GM12878 (cell line): ENCODE measurements around the gene F2. TPM values are rescaled to one million over a fixed set of nuclear protein-coding genes. Genes with fewer than 3 reads are reported as not detected.

ENCODE experiments used
- ATAC-seq: fragments of 200-7000 bp; cut with Tn5 transposase; 3 replicates; pipeline ENCODE4 v1.9.1; 2020; ENCODE audit warnings: mild to moderate bottlenecking, moderate library complexity
- BruUV-seq: library from RNA; stranded (reverse); fragments of 400-500 nt; replicated peaks from 2 replicates; lab custom pipeline; 2021; lab: Mats Ljungman, UMichigan
- CTCF ChIA-PET: fragments of 300-600 bp; sonication (Branson Sonifier 250); formaldehyde crosslinking; extraction: SDS; loops from one replicate; lab custom pipeline; 2021; ENCODE audit warnings: inconsistent platforms; lab: Yijun Ruan, JAX
- POLR2A ChIA-PET: fragments of 350-600 bp; formaldehyde crosslinking; extraction: SDS; loops from one replicate; lab custom pipeline; 2021; ENCODE audit warnings: inconsistent platforms; lab: Charles Lee
- RAD21 ChIA-PET: fragments of 300-600 bp; sonication (Branson Sonifier 250); formaldehyde crosslinking; loops from one replicate; lab custom pipeline; 2023; ENCODE audit warnings: antibody characterized with exemption; ENCODE audit not compliant: unreplicated experiment; lab: Charles Lee
- SMC1A ChIA-PET: fragments of 300-600 bp; sonication (Branson Sonifier 250); formaldehyde crosslinking; loops from one replicate; lab custom pipeline; 2023; ENCODE audit not compliant: unreplicated experiment, uncharacterized antibody; lab: Charles Lee
- DNase-seq: peaks from one replicate; pipeline ENCODE4 v3.0.0-alpha.2; 2011; ENCODE audit warnings: low read depth, low spot score
- FAIRE-seq: peaks from 3 replicates; lab custom pipeline; 2011; peaks lifted over from hg19 to GRCh38; lab: Jason Lieb, UNC
- H2AFZ ChIP-seq: 2 replicates; pipeline ENCODE4 v1.6.0; 2011; ENCODE audit warnings: low read depth, low read length, control low read depth; ENCODE audit not compliant: control insufficient read depth
- H3K27ac ChIP-seq: 2 replicates; pipeline ENCODE4 v1.5.1; 2011; ENCODE audit warnings: control low read depth; ENCODE audit not compliant: control insufficient read depth, insufficient read depth
- H3K27me3 ChIP-seq, 2 experiments: replicated peaks in 1 of 2; 2 replicates each; pipeline versions ENCODE4 v1.6.0 to v1.6.1; 2011; ENCODE audit warnings: low read length in 1 of 2; ENCODE audit not compliant: control insufficient read depth in 2 of 2, insufficient read depth in 2 of 2
- H3K36me3 ChIP-seq, 2 experiments: 2 replicates each; pipeline ENCODE4 v1.5.1; 2011; ENCODE audit warnings: low read length in 1 of 2; ENCODE audit not compliant: control insufficient read depth in 2 of 2, insufficient read depth in 2 of 2
- H3K4me1 ChIP-seq: 2 replicates; pipeline ENCODE4 v1.6.1; 2011; ENCODE audit warnings: mild to moderate bottlenecking, low read length, moderate library complexity, mixed read lengths; ENCODE audit not compliant: control insufficient read depth, insufficient read depth
- H3K4me2 ChIP-seq: 2 replicates; pipeline ENCODE4 v1.6.0; 2011; ENCODE audit warnings: control low read depth; ENCODE audit not compliant: control insufficient read depth, insufficient read depth
- H3K4me3 ChIP-seq: fragments of 200-600 bp; sonication (generic); 2 replicates; pipeline ENCODE4 v1.5.1; 2016
- H3K79me2 ChIP-seq: 2 replicates; pipeline ENCODE4 v1.6.0; 2011; ENCODE audit warnings: low read length; ENCODE audit not compliant: control insufficient read depth, insufficient read depth
- H3K9ac ChIP-seq: 2 replicates; pipeline ENCODE4 v1.8.0; 2011; ENCODE audit warnings: low read length, control low read depth, mixed read lengths; ENCODE audit not compliant: control insufficient read depth, insufficient read depth
- H3K9me3 ChIP-seq: replicated peaks from 3 replicates; pipeline ENCODE4 v1.5.1; 2011; ENCODE audit warnings: mild to moderate bottlenecking, low read length; ENCODE audit not compliant: control insufficient read depth, insufficient read depth
- H4K20me1 ChIP-seq: 2 replicates; pipeline ENCODE4 v1.6.0; 2011; ENCODE audit not compliant: control insufficient read depth, insufficient read depth
- ASH2L ChIP-seq: fragments of 300-600, 200-600 bp; sonication (generic); IDR thresholded peaks from 2 replicates; pipeline ENCODE4 v1.6.1; 2017; ENCODE audit warnings: low read depth, mild to moderate bottlenecking, borderline replicate concordance
- ATF7 ChIP-seq: fragments of 450-650 bp; IDR thresholded peaks from 2 replicates; pipeline ENCODE4 v1.6.1; 2016; ENCODE audit warnings: low read depth, mild to moderate bottlenecking
- BCLAF1 ChIP-seq: fragments of 450-650 bp; IDR thresholded peaks from 2 replicates; pipeline ENCODE4 v1.6.1; 2017; ENCODE audit warnings: antibody characterized with exemption, mild to moderate bottlenecking, moderate library complexity
- CHD4 ChIP-seq: fragments of 200-600 bp; sonication (generic); IDR thresholded peaks from 2 replicates; pipeline ENCODE4 v1.6.1; 2016; ENCODE audit warnings: mild to moderate bottlenecking
- ELK1 ChIP-seq: IDR thresholded peaks from 2 replicates; pipeline ENCODE4 v1.6.1; 2012; ENCODE audit warnings: low read depth, low read length, improper control_type of control experiment
- IRF3 ChIP-seq: fragments of 450-650 bp; IDR thresholded peaks from 2 replicates; pipeline ENCODE4 v1.6.1; 2014; ENCODE audit warnings: mild to moderate bottlenecking
- MYC ChIP-seq: IDR thresholded peaks from 2 replicates; pipeline ENCODE4 v1.6.1; 2011; ENCODE audit warnings: mild to moderate bottlenecking, low read length, moderate library complexity, inconsistent platforms; ENCODE audit not compliant: insufficient read depth, insufficient replicate concordance, insufficient read length, severe bottlenecking
- POLR2AphosphoS5 ChIP-seq: IDR thresholded peaks from 2 replicates; pipeline ENCODE4 v1.6.1; 2011; ENCODE audit warnings: mild to moderate bottlenecking, low read length, inconsistent platforms
- SP1 ChIP-seq: IDR thresholded peaks from one replicate; pipeline ENCODE4 v1.6.1; 2011; ENCODE audit warnings: low read depth, low read length
- ZNF384 ChIP-seq: IDR thresholded peaks from 2 replicates; pipeline ENCODE4 v1.6.1; 2012; ENCODE audit warnings: low read depth, mild to moderate bottlenecking, low read length, improper control_type of control experiment, borderline replicate concordance
- WGBS: methylation state at CpG from one replicate; pipeline ENCODE4 v1.1.6; 2016; ENCODE audit warnings: low lambda C conversion rate; ENCODE audit not compliant: insufficient replicate concordance, insufficient coverage; ENCODE audit errors: missing lambda C conversion rate; 5-methylcytosine and 5-hydroxymethylcytosine counted together
- in situ Hi-C: fragments of 300-500 bp; cut with MboI; formaldehyde crosslinking; loops from 9 replicates; pipeline ENCODE4 v1.14.3; 2018; ENCODE audit warnings: mixed read lengths
- intact Hi-C: fragments of 100-400 bp; cut with micrococcal nuclease; formaldehyde crosslinking; loops from one replicate; pipeline ENCODE4 v1.14.2; 2022; ENCODE audit not compliant: unreplicated experiment
- polyA plus RNA-seq, 11 experiments: library from polyadenylated mRNA; depleted of rRNA in 4 of 11; unstranded in 6 of 11; stranded (reverse) in 5 of 11; fragments of >200 nt; fragmentation: Nextera tagmentation in 4 of 11; fragmentation: Illumina TruSeq in 1 of 11; extraction: Ambion mirVana in 4 of 11; extraction: Trizol in 1 of 11; gene quantifications; 1 replicate in 1 of 11; 2 replicates in 10 of 11; pipeline versions ENCODE4 v1.2.1 to v1.2.3, GENCODE V29; 2011 to 2016; ENCODE audit warnings: inconsistent platforms in 2 of 11, missing spikeins in 2 of 11, low read depth in 1 of 11
- total RNA-seq, 4 experiments: library from RNA; depleted of rRNA in 3 of 4; stranded (reverse); fragments of >200 nt in 3 of 4; fragmentation: Illumina TruSeq in 1 of 4; extraction: Trizol in 1 of 4; gene quantifications; 2 replicates each; pipeline versions ENCODE4 v1.2.1 to v1.2.3, GENCODE V29; 2013 to 2021

The F2 gene
- total and polyA plus RNA-seq, 10 of the 15 experiments (the other 5 are each of a cell fraction or from before 2014, with no cell fraction given) = 0.23 to 0.72 TPM; not detected in 8

GRCh38 chr11:46725338-46726205 lies 6.6 kb downstream of the F2 start:
- Histone ChIP-seq H3K27ac (no peak overlapping the region), H3K4me1 (no peaks in the 10 kb centered on the region), H3K9ac (no peak overlapping the region), H3K27me3 (no peaks in the 10 kb centered on the region), H3K79me2 (no peaks in the 10 kb centered on the region), H4K20me1 (no peaks in the 10 kb centered on the region), H3K4me3 (no peak overlapping the region), H3K36me3 (no peaks in the 10 kb centered on the region), H3K9me3 (no peaks in the 10 kb centered on the region), H2AFZ (no peak overlapping the region), H3K4me2 (no peak overlapping the region)
- DNase-seq = no peak
- TF ChIP-seq ZNF384 (no peak), CHD4 (no peak), POLR2AphosphoS5 (no peak), ASH2L (no peak)
- in situ Hi-C loops (no loop called here), intact Hi-C loops (no loop called here)
- ChIA-PET POLR2A (no interaction called here), CTCF (no interaction called here), RAD21 (interaction anchor here (0.6 kb wide), 1 partner anchor 48 kb away, joined by 4 read pairs; no protein-coding TSS in a partner anchor), SMC1A (no interaction called here)
- no TSS peak for BruUV-seq
- FAIRE-seq = no peak
- ATAC-seq = no peak
- WGBS = 61% methylated on average over 19 of the region's 19 CpGs

- ChIA-PET RAD21 (interaction anchor here (0.6 kb wide), 1 partner anchor 49 kb away, joined by 4 read pairs; no protein-coding TSS in a partner anchor), CTCF (no interaction called here), POLR2A (no interaction called here), SMC1A (no interaction called here)
- in situ Hi-C loops (no loop called here), intact Hi-C loops (no loop called here)
- Histone ChIP-seq H3K9me3 (no peaks in the 10 kb centered on the region), H3K4me1 (no peaks in the 10 kb centered on the region), H4K20me1 (no peaks in the 10 kb centered on the region), H3K9ac (no peak overlapping the region), H3K4me3 (no peak overlapping the region), H2AFZ (no peak overlapping the region), H3K27me3 (no peaks in the 10 kb centered on the region), H3K27ac (no peak overlapping the region), H3K36me3 (no peaks in the 10 kb centered on the region), H3K79me2 (no peaks in the 10 kb centered on the region), H3K4me2 (no peak overlapping the region)
- WGBS = 65% methylated on average over 25 of the region's 26 CpGs
- no TSS peak for BruUV-seq
- no peak for DNase-seq
- FAIRE-seq = no peak
- ATAC-seq = no peak
- TF ChIP-seq BCLAF1 (no peak), MYC (no peak), IRF3 (no peak), ELK1 (no peak), ATF7 (no peak), SP1 (no peak)
Measured at GRCh38 chr11:46726206-46726862, 7.3 kb downstream of the F2 start.
